Measurements from ENCODE around the gene LYPLA2. TPM values are rescaled to one million over a fixed set of nuclear protein-coding genes. Genes with fewer than 3 reads are reported as not detected.

The LYPLA2 gene
- total RNA-seq, 2 experiments from 2014 or later: 37.4 to 37.7 TPM

DNA sequence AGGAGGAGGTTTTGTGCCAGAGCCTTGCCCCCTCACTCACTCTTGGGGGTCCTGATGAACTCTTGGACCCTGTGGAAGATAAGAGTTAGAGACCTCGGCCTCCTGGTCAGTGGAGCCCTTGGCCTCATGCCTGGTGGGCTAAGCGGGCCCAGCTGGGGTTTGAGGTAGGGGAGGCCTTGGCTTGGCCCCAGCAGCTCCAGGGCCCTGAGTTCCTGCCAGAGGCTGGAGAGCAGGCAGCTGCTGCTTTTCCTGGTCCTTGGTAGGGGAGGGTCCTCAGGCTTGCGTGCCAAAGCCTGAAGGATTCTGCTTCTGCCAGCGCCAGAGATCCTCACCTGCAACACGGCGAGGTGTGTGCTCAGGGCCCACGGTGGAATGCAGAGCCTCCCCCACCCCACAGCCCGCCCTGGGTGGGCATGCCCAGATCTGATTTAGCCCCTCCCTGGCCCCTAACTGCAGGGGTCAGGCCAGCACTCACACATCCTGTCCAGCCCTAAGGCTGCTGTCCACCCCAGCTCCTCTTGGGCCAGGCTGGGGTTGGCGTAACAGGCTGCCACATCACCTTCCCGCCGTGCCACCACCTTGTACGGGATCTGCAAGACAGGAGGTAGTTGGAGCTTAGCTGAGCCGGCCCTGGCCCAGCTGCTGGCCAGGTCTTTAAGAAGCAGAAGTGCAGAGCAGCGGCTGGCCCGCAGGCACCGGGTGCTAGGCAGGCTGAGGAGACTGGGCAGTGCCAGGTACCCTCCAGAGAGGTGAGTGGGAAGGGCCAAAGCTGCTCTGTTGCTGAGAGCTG is 4.9 kb downstream of the LYPLA2 start:
- TF ChIP-seq, protein P1, sequence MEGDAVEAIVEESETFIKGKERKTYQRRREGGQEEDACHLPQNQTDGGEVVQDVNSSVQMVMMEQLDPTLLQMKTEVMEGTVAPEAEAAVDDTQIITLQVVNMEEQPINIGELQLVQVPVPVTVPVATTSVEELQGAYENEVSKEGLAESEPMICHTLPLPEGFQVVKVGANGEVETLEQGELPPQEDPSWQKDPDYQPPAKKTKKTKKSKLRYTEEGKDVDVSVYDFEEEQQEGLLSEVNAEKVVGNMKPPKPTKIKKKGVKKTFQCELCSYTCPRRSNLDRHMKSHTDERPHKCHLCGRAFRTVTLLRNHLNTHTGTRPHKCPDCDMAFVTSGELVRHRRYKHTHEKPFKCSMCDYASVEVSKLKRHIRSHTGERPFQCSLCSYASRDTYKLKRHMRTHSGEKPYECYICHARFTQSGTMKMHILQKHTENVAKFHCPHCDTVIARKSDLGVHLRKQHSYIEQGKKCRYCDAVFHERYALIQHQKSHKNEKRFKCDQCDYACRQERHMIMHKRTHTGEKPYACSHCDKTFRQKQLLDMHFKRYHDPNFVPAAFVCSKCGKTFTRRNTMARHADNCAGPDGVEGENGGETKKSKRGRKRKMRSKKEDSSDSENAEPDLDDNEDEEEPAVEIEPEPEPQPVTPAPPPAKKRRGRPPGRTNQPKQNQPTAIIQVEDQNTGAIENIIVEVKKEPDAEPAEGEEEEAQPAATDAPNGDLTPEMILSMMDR (IDR thresholded peaks at IDR 0.05): no peak
- Mint-ChIP-seq H3K36me3 (ENCODE audit: low read depth) (peaks cover 31% of the 10 kb centered on the region), H3K9me3 (no peaks in the 10 kb centered on the region), H3K27ac (peak overlapping the region; percentile 49), H3K4me3 (no peak overlapping the region), H3K27me3 (no peaks in the 10 kb centered on the region), H3K4me1 (ENCODE audit: low read depth) (peaks cover 30% of the 10 kb centered on the region)
- Histone ChIP-seq H3K27me3 (ENCODE audit: control insufficient read depth in 1 of 2, insufficient read depth in 2 of 2, low read length in 2 of 2) (no peaks in the 10 kb centered on the region), H3K4me1 (ENCODE audit: insufficient read depth, low read length) (peaks cover 38% of the 10 kb centered on the region), H3K9me3 (ENCODE audit: control insufficient read depth in 1 of 2, insufficient read depth in 1 of 2, low read length in 2 of 2) (no peaks in the 10 kb centered on the region), H3K27ac (ENCODE audit: low read depth in 1 of 2, low read length in 2 of 2) (no peak overlapping the region), H3K4me3 (ENCODE audit: low read length) (no peak overlapping the region), H3K36me3 (ENCODE audit: insufficient read depth, low read length) (peaks cover 33% of the 10 kb centered on the region)
- POLR2A ChIA-PET: no interaction called here
- CTCF ChIA-PET: no interaction called here
- DNase-seq: no peak
- intact Hi-C loops (cut with DNase I, micrococcal nuclease): loop anchor here in 1 of 2 experiments (10.0 kb wide), 1 partner anchor 1449 kb away; the partner anchor contains the start of gene RSRP1
- no peak for ATAC-seq (ENCODE audit: poor library complexity)

DNA sequence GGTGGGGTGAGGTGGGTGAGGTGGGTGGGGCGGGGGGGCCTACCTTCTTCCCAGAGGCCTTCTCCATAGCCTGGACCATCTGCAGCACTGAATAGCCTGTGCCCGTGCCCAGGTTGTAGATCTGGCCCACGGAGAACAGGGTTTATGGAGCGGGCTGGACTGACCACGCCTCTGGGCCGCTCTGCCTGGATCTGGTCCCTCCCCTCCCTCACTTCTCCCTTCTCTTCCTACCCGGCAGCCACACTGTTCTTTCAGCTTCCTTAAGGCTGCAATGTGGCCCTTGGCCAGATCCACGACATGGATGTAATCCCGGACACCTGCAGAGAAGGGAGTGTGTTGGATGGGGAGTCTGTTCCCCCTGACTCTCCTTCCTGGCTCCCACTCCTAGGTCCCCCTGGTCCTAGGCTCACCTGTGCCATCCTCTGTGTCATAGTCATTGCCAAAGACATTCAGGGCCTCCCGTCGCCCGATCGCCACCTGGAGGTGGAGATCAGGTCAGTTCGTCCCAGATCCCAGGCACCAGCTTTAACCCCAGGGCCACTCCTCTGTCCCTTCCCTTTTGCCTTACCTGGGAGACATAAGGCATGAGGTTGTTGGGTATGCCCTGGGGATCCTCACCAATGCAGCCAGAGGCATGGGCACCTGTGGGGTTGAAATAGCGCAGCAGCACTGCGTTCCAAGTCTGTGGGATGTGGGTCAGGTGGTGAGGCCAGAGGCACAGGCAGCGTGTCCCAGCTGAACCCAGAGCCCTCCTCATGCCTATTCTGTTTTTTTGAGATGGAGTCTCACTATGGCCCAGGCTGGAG is 5.7 kb downstream of the LYPLA2 start:
- ATAC-seq (ENCODE audit: poor library complexity): no peak
- POLR2A ChIA-PET: no interaction called here
- no peak overlapping the region for H3K27ac Mint-ChIP-seq

More for the DNA sequence above, 5.7 kb downstream of the LYPLA2 start:
- peaks cover 33% of the 10 kb centered on the region for H3K36me3 ChIP-seq (ENCODE audit: insufficient read depth, low read length)
- H3K27me3 ChIP-seq (ENCODE audit: control insufficient read depth in 1 of 2, insufficient read depth in 2 of 2, low read length in 2 of 2): no peaks in the 10 kb centered on the region
- H3K27ac ChIP-seq (ENCODE audit: low read depth in 1 of 2, low read length in 2 of 2): no peak overlapping the region
- Mint-ChIP-seq H3K36me3 (ENCODE audit: low read depth) (peaks cover 23% of the 10 kb centered on the region), H3K27me3 (no peaks in the 10 kb centered on the region), H3K4me1 (ENCODE audit: low read depth) (peaks cover 27% of the 10 kb centered on the region), H3K4me3 (peak overlapping the region; percentile 51), H3K9me3 (no peaks in the 10 kb centered on the region)
- intact Hi-C loops (cut with DNase I, micrococcal nuclease): loop anchor here in 1 of 2 experiments (10.0 kb wide), 1 partner anchor 1448 kb away; the partner anchor contains the start of gene RSRP1
- no peak for DNase-seq
- peaks cover 42% of the 10 kb centered on the region for H3K4me1 ChIP-seq (ENCODE audit: insufficient read depth, low read length)
- no peaks in the 10 kb centered on the region for H3K9me3 ChIP-seq (ENCODE audit: control insufficient read depth in 1 of 2, insufficient read depth in 1 of 2, low read length in 2 of 2)
- CTCF ChIA-PET: no interaction called here
- TF ChIP-seq, protein P1 (IDR thresholded peaks at IDR 0.05): no peak
- H3K4me3 ChIP-seq (ENCODE audit: low read length): no peak overlapping the region
